Colonic mucosa (tissue), 4 donors: Measurements from ENCODE around the gene SPIB. TPM values are rescaled to one million over a fixed set of nuclear protein-coding genes. Genes with fewer than 3 reads are reported as not detected.

ENCODE experiments used
- DNase-seq: peaks from one replicate; pipeline ENCODE4 v3.0.0-alpha.2; 2020
- H3K27ac ChIP-seq: fragments of 200-600 bp; one replicate; pipeline ENCODE4 v1.8.0; 2021
- H3K27me3 ChIP-seq: fragments of 200-600 bp; one replicate; pipeline ENCODE4 v1.8.0; 2021
- H3K36me3 ChIP-seq: fragments of 200-600 bp; one replicate; pipeline ENCODE4 v1.8.0; 2021
- H3K4me1 ChIP-seq: fragments of 200-600 bp; one replicate; pipeline ENCODE4 v1.8.0; 2021; ENCODE audit warnings: mild to moderate bottlenecking
- H3K4me3 ChIP-seq: fragments of 200-600 bp; one replicate; pipeline ENCODE4 v1.8.0; 2021
- H3K9ac ChIP-seq, 2 donors: one replicate each; pipeline ENCODE4 v1.7.0; 2013; ENCODE audit warnings: control low read depth in 2 of 2, low read depth in 2 of 2, low read length in 2 of 2
- H3K9me3 ChIP-seq: fragments of 200-600 bp; one replicate; pipeline ENCODE4 v1.8.0; 2021
- CTCF ChIP-seq: fragments of 200-600 bp; IDR thresholded peaks from one replicate; pipeline ENCODE4 v1.8.0; 2022; ENCODE audit warnings: antibody characterized with exemption, mild to moderate bottlenecking
- intact Hi-C: fragments of 100-400 bp; cut with DNase I; formaldehyde crosslinking; loops from one replicate; pipeline ENCODE4 v1.14.1; 2022
- total RNA-seq, 2 donors: library from RNA; stranded (reverse); fragmentation: NEBNext Ultra II Directional in 1 of 2; extraction: Animal tissue kit (Norgen Biotek cat#: 25700) in 1 of 2; gene quantifications; one replicate each; pipeline ENCODE4 v1.2.1, GENCODE V29; 2021
- donor health status: healthy.
- donor health status: DM: no; HTN: no; CAD: no.
- donor health status: DM: no; HTN: no; CAD: no.

Gene SPIB
- total RNA-seq = 10 to 100 TPM; 32.5 to 46.0 TPM

GRCh38 chr19:50418176-50419021 is at the start of gene SPIB:
TSS of gene SPIB (plus strand) at chr19:50418938. CDS start at chr19:50418963, 25 bp downstream.
- Histone ChIP-seq H3K9ac (peak within 1 kb of the TSS in 1 of 2 donors; percentile 43), H3K4me3 (peak within 1 kb of the TSS; percentile 15), H3K27me3 (peaks cover 25% of the 10 kb centered on the region), H3K9me3 (no peaks in the 10 kb centered on the region), H3K4me1 (peaks cover 5% of the 10 kb centered on the region), H3K27ac (no peak within 1 kb of the TSS), H3K36me3 (no peaks in the 10 kb centered on the region)
- DNase-seq = no peak
- no peak for TF ChIP-seq CTCF
- intact Hi-C loops = no loop called here

- TF ChIP-seq CTCF = no peak
- intact Hi-C loops = no loop called here
- no peak overlapping the region for H3K9ac ChIP-seq
- no peak for DNase-seq
- H3K27me3 ChIP-seq = no peaks in the 10 kb centered on the region
- no peaks in the 10 kb centered on the region for H3K36me3 ChIP-seq
- no peak overlapping the region for H3K27ac ChIP-seq
- no peak overlapping the region for H3K4me3 ChIP-seq
- no peaks in the 10 kb centered on the region for H3K4me1 ChIP-seq
- no peaks in the 10 kb centered on the region for H3K9me3 ChIP-seq
These were observed 46.7 kb upstream of the SPIB start for GRCh38 chr19:50371914-50372475.

GRCh38 chr19:50376166-50377050 is 42.3 kb upstream of the SPIB start, which contains the start of gene NR1H2:
TSS of gene NR1H2 (plus strand) at chr19:50376457. CDS start at chr19:50377606, 1,149 bp downstream.
- intact Hi-C loops = no loop called here
- Histone ChIP-seq H3K36me3 (peaks cover 26% of the 10 kb centered on the region), H3K9me3 (no peaks in the 10 kb centered on the region), H3K9ac (peak within 1 kb of the TSS; percentile 85 to 96), H3K4me1 (no peaks in the 10 kb centered on the region), H3K27me3 (no peaks in the 10 kb centered on the region), H3K4me3 (peak within 1 kb of the TSS; percentile 89), H3K27ac (peak within 1 kb of the TSS; percentile 99)
- peak; percentile 97 for DNase-seq
- no peak for TF ChIP-seq CTCF

GRCh38 chr19:50377051-50377461 is 41.7 kb upstream of the SPIB start:
- Histone ChIP-seq H3K27me3 (no peaks in the 10 kb centered on the region), H3K4me1 (no peaks in the 10 kb centered on the region), H3K4me3 (no peak overlapping the region), H3K9ac (no peak overlapping the region), H3K9me3 (no peaks in the 10 kb centered on the region), H3K36me3 (peaks cover 26% of the 10 kb centered on the region), H3K27ac (no peak overlapping the region)
- no peak for TF ChIP-seq CTCF
- intact Hi-C loops = no loop called here
- peak; percentile 65 for DNase-seq

GRCh38 chr19:50377517-50377916 is 41.2 kb upstream of the SPIB start:
- Histone ChIP-seq H3K4me3 (no peak overlapping the region), H3K36me3 (peaks cover 26% of the 10 kb centered on the region), H3K9ac (no peak overlapping the region), H3K4me1 (no peaks in the 10 kb centered on the region), H3K9me3 (no peaks in the 10 kb centered on the region), H3K27ac (no peak overlapping the region), H3K27me3 (no peaks in the 10 kb centered on the region)
- intact Hi-C loops = no loop called here
- no peak for DNase-seq
- no peak for TF ChIP-seq CTCF
